EL (cell line): ENCODE measurements around the gene CAPZB.

Source experiments
- DNase-seq: peaks from one replicate; pipeline ENCODE4 v3.0.0-alpha.2; 2016

The CAPZB gene

GRCh38 chr1:19342894-19343616, 142.3 kb downstream of the CAPZB start:
- DNase-seq, result no peak

DNA sequence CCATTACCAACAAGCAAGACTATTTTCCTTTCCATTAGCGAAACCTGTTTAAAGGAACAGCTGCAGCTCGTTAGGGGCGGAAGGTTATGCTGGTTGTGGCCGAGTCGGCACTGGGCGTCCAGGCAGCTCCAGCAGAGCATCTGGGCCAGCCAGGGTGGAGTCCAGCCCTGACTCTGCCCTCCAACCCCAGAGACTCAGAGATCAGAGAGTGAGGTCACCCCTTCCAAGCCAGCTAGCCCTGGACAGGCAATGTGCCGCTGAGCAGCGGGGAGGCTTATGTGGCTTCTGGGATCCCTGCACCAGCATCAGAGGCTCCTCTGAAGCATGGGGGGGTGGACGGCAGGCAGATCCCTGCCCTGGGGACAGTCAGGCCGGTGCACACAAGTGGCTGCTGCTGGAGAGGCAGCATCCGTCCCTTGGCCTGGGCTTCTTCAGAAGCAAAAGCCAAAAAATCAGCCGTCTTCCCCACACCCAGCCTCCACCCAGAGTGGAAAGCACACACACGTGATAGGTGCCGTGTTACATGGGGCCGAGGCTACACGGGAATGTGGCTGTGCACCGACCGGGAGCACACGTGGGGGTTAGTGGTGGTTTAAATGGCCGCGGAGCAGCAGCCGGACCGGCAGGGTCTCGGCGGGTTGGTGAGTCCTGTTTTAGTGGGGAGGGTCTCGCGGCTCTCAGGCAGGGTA, 143.1 kb downstream of the CAPZB start:
- DNase-seq, result no peak

- DNase-seq, result peak; percentile 67
Measured at GRCh38 chr1:19341201-19342061, 143.9 kb downstream of the CAPZB start.

DNA sequence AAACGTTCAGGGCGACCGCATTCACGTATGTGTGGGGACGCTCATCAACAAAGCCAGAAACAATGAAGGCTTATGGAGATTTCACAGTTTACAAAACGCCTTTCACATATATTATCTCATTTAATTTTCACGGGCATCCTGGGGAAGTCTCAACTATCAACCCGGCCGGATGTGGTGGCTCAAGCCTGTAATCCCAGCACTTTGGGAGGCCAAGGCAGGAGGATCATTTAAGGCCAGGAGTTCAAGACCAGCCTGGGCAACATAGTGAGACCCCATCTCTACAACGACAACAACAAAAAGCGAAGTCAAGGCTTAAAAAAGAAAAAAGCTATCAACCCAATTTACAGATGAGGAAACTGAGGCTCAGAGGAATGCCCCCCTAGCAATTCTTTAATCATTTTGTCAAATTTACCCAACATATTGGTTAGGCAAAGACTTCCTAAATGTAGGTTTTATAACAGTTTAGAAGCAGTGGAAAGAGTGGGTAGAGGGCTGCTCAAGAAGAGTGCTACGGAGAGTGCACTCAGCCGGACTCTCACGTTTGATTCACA, 144.9 kb downstream of the CAPZB start:
- DNase-seq, result no peak

DNA sequence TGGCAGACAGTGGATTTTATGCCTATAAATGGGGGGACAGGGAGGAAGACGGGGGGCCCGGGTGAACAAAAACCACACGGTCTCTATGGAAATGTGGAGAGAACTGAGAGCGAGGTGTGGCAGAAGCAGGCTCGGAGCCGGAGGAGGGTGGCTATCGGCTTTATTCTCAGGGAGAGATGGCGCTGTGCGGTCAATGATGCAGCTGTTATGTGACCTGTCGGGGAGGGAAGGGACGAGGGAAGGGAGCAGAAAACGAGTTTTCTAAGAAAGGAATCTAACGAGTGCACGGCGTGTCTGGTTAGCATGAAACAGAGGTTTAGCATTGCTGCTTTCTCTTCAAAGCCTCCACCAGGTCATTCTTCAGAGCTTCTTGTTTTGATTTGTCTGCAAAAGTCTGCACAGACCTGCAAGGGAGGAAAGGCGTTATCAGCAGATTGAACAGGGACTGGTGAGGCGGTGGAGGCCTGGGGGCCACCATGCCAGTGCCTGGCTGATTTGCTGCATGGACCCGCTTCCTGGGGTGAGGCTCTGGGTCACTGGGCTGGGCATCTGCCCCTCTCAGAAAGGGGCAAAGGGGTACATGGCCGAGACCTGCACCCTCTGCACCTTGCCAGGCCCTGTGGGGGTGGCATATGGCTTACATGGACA, 146.0 kb downstream of the CAPZB start:
- DNase-seq, result no peak

DNA sequence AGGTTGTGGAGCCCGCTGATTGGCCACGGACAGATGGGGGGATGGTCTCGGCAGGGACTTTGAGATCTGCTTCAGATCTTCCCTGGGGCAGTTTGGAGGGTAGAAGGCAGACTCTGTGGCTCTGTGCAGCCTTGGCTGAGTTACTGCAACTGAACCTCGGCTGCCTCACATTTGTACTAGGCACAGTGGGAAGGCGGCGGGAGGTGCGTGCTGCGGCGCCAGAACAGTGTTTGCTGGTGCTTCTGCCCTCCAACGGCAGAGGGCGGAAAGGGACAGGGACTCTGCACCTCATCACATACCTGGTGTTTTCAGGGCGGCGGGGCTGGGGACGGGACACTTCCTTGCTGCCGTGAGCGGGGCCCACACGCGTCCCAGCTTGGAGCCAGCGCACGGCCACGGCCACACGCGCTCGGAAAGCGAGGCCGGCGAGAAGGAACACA, 147.0 kb downstream of the CAPZB start:
- DNase-seq, result no peak

- no peak for DNase-seq
Measured at GRCh38 chr1:19337289-19337688, 148.1 kb downstream of the CAPZB start.

GRCh38 chr1:19336543-19336942, 148.8 kb downstream of the CAPZB start:
- peak; percentile 32 for DNase-seq

- DNase-seq, result peak; percentile 42
Measured at GRCh38 chr1:19333587-19334354, 151.6 kb downstream of the CAPZB start.

GRCh38 chr1:19332832-19333231, 152.5 kb downstream of the CAPZB start:
- DNase-seq, result no peak

- DNase-seq, result no peak
Measured at GRCh38 chr1:19331262-19331878, 154.0 kb downstream of the CAPZB start.

DNA sequence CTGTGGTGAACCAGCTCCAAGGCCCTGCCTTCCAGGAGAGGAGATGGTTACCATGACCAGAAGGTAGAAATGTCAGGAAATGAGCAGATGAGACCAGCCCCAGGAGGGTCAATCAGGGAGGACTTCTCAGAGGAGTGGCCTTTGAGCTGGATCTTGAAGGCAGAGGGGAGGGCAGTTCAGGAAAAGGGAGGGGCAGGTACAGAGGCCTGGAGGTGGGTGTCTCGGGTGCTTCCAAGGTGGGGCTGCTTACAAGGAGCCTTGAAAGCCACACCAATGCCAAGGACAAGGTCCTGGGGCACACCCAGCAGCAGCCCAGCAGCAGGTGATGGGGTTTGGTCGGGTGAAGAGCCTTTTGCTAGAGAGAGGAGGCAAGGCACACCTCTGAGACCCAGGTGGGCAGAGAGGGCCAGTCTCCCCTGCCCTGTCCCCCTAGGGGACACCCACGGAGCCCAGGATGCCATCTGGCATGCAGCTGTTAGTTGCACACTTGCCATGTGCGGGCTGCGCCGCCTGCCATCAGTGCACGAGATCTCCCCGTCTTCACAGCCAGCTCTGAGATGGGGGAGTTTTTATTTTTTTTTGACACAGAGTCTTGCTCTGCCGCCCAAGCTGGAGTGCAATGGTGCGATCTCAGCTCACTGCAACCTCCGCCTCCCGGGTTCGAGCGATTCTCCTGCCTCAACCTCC, 154.7 kb downstream of the CAPZB start:
- no peak for DNase-seq

GRCh38 chr1:19329611-19330010, 155.7 kb downstream of the CAPZB start:
- no peak for DNase-seq

DNA sequence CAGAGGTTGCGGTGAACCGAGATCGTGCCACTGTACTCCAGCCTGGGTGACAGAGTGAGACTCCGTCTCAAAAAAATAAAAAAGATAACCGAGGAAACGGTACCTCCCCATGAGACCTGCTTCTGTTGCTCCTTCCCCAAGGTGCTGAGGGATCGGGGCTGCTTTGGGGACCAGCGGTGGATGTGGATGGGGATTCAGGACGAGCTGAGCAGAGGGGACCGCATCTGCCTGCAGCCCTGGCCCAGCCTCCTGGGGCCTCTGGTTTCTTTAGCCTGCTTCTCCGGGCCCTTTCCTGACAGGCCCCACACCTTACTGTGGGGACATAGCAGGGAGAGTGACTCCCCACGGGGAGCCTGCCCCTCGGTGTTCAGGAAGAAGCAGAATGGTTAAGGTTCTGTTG, 156.2 kb downstream of the CAPZB start:
- DNase-seq, result no peak

DNA sequence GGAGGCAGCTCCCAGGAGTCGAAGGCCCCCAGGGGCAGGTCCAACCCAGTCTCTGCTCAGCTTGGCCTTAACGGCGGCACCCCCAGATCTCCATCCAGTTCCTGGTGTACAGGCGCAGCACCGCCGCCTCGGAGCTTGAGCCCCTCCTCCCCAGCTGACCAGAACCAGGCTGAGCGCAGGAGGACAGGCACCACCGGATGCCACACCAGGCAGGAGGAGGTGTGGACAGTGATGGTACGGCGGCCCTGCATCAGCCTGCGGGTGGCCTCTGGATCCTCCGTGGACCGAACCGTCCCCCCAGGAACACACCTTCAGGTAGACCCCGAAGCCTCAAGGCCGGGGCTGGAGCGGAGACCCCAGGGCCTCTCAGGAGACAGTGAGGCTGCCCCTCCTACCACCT, 156.9 kb downstream of the CAPZB start:
- DNase-seq, result no peak

DNA sequence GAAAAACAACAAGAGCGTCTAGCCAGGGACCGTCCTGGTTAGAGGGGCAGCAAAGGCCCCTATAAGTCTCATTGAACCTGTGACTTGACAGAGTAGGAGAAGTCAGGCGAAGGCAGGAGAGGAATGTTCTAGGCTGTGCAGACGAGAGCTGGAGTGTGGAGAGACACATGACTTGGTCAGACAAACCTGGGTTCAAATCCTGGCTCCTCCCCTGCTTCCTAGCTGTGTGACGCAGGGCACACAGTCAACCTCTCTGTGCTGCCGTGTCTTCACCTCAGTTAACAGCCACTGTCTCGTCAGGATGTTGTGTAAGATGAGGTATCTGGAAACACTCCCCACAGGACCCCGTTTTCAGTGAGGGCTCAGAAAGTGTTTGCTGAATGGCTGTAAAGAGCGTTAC, 157.6 kb downstream of the CAPZB start:
- DNase-seq, result no peak

DNA sequence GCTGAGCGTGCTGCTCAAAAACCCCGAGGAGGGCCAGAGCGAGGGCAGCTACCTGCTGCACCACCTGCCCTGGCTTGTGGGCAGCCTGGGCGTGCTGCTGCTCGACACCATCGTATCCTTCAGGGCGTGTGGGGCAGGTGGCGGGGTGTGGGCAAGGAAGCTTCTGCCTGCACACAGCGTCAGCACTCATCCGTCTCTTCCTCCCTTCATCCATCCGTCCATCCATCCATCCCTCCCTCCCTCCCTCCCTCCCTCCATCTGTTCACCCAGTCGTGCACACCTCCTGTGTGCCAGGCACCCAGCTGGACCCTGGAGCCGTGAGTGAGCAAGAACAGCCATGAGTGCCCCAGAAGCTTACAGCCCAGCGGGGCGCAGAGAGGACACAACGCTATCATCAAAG, 158.0 kb downstream of the CAPZB start:
- DNase-seq, result no peak

DNA sequence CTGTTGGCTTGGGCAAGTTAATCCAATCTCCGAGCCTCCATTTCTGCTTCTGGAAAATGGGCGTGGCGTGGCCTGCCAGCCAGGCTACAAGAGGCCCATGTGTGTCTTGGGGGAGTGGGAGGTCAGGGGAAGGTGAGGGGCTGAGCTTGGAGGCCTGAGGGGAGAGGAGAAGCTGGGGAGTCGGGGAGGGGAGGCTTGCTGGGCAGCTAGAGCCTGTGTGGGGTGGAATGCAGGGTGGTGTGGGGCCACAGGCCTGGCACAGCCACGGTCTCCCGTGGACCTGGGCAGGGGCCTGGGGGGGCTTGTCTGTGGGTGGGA, 158.6 kb downstream of the CAPZB start:
- no peak for DNase-seq

DNA sequence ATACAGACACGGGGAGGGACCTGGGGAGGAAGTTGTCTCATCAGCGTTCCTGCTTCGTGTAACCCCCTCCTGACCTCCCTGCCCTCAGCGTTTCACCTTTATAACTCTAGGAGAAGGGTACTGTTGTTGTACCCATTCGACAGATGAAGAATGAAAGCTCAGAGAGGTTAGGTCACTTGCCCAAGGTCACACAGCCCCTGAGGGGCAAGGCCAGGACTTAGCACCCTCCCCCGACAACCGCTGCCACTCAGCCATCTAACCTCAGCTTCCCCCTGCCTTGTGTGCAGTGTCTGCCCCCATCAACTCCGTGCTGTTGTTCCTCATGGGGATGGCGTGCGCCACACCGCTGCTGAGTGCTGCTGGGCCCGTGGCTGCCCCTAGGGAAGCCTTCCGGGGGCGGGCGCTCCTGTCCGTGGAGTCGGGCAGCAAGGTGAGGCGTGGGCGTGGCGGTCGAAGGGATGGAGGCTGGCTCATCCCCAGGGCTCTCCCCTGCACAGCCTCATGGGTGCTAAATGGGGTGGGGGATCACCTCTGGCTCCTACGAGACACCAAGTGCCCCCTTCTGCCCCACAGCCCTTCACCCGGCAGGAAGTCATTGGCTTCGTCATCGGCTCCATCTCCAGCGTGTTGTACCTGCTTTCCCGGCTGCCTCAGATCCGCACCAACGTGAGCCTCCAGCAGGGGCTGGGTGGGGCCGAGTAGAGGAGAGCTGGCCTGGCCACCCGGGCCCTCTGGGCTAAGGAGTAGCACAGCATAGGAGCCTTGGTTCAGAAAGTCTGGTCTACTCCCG, 159.2 kb downstream of the CAPZB start:
- DNase-seq, result no peak

DNA sequence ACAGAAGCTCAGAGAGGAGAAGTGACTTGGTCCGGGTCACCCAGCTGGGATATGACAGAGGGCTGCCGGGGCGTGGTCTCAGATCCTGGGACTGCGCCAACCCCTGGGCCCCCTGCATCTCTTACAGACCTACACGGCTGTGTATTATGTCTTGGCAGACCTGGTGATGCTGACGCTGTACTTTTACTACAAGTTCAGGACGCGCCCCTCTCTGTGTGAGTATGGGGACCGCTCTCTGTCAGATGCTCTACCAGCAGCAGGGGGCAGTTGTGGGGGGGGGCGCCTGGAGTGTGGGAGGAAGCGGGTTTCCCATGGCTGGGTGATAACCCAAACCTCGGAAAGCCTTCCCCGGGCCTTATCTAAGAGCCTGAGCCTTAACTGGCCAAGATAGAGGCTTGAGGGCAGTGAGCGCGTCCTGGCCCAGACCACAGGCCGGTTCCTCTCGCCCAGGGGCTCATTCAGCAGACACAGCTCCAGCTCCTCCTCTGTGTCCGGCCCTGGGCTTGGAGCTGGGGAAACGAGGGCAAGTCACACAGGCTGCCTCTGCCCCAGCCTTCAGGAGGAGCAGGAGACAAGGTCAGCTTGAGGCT, 159.9 kb downstream of the CAPZB start:
- DNase-seq, result no peak
